GM21786 (cell line): ENCODE results near the gene AHSA1.

ENCODE experiments used
- ATAC-seq: cut with Tn5 transposase; IDR thresholded peaks from one replicate; pipeline ENCODE4 v1.9.1; 2021; ENCODE audit not compliant: unreplicated experiment

The AHSA1 gene

DNA sequence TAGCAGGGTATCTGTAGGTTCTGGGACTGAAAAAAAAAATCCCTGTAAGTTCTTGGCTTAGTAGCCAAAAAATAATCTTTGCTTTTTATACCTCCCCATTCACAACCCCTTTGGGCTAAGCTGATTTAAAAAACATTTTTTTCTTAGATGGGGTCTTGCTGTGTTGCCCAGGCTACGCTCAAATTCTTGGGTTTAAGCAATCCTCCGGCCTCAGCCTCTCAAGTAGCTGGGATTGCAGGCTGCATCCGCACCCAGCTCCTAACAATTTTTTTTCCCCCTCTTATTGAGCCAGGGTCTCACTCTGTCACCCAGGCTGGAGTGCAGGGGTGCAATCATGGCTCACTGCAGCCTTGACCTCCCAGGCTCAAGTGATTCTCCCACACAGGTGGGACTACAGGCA is 49.9 kb downstream of the AHSA1 start:
- no peak for ATAC-seq

- no peak for ATAC-seq
These were observed 50.4 kb downstream of the AHSA1 start for GRCh38 chr14:77508249-77508648.

GRCh38 chr14:77508876-77509275 is 51.0 kb downstream of the AHSA1 start:
- no peak for ATAC-seq

DNA sequence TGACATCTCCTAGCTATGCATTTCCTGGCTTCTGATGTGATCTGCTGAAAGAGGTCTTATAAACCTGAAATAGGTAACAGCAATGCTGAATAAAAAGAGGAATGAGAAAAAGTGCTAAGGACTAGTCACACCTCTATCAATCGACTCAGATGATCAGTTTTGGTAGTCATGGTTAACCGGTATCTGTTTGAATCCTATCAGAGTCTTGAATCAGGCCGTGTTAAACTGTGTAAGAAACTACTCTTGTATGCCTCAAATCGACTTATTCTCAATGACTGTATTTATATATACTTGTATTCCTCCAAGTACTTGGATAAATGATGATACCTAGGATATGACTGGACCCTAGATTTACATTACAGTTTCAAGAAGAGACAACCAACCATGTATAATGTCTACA is 51.5 kb downstream of the AHSA1 start:
- no peak for ATAC-seq

- no peak for ATAC-seq
These were observed 53.7 kb downstream of the AHSA1 start for GRCh38 chr14:77511486-77512162.

DNA sequence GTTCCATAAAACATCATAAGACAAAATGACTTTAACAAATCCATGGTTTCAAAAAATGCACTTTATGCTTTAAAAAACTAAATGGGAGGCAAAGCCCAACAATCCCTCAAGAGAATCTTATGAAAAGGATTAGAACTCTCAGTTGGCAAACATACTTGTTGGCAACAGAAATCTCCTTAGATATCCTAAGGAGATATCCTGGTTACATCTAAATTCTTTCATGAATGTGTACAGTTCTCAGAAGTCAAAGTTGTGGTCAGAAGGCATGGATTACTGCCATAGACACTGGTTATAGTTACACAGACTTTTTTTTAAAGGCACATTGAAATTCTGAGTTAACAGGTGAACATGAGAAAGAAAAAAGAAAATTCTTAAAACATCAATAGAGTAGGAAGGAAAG is 58.2 kb downstream of the AHSA1 start:
- ATAC-seq, result no peak
